CD4-positive, alpha-beta T cell treated with Interleukin-6 for 4 hours (primary cell): ENCODE data around the gene MAST4.

Experiments used
- DNase-seq: peaks from one replicate; pipeline ENCODE4 v3.0.0-alpha.2; 2020; ENCODE audit warnings: mixed read lengths

MAST4 gene

DNA sequence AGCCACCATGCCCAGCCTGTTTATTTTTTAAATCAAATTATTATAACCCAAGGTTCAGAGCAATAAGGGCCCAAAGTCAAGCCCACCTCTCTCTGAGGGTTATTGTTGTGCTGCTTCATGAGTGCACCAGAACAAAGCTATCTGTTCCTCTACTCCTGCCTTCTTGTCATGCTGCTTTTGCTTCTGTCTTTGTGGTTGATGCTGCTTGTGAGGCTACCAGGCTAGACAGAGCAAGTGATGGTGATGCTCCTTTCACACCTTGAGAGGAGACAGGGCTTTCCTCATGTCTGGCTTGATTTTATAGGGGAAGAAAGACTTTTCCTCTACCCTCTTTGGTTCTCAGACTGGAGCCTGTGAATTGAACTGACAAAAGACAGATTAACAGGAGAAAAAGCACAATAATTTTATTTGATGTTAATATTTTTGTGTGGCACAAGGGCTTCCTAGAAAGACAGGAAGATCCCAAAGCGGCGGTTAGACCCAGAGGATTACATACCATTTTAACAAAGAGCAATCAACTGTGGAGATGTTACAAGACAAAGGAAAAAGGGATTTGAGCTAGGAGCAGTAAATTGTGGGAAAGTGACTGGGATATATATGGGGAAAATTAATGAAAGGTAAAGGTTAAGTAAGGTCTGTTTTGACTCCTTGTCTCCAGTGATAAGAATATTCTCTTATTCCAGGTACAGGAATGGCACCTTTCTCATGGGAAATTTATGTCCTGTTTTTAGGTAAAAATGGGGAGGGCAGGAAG is 604.8 kb downstream of the MAST4 start:
- DNase-seq, result no peak

DNA sequence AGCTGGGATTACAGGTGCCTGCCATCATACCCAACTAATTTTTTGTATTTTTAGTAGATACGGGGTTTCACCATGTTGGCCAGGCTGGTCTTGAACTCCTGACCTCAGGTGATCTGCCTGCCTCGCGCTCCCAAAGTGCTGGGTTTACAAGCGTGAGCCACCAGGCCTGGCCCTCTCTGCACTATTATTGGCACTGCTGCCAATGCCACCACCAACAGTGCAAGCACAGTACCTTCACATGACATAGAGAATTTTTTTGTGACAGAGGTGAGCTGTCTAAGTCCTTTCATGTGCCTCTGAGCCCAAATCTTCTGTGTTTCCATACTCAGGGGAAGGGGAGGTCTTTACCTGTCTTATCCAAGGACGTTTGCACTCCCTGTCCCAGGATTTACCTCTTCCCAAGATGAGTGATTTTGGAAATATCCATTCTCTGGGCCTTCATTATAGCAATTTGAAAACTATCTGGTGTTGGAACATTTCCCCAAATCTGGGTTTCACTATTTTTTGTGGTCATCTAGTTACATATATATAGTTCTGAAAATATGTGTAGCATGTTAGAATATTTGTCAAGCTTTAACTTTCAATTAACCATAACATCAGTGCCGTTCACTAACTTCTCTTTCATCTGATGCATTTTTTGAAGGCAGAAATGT is 605.8 kb downstream of the MAST4 start:
- no peak for DNase-seq

DNA sequence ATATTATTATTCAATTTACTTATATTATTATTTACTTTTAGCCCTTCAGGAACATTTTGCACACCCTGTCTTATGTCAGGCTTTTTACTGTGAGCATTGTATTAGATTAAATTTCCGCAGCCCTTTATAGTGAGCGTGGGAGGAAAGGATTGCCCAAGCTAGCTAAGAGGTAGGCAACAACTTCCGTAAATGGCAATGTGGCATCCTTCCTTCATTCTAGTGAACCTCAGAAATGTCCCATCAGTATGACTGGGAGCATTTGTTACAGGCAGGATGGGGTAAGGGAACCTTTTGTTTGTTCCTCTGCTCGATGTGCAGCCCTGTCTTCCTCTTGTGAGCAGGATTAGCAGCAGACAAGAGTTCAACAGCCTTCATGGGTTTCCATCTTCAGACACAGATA is 606.6 kb downstream of the MAST4 start:
- peak; percentile 33 for DNase-seq

DNA sequence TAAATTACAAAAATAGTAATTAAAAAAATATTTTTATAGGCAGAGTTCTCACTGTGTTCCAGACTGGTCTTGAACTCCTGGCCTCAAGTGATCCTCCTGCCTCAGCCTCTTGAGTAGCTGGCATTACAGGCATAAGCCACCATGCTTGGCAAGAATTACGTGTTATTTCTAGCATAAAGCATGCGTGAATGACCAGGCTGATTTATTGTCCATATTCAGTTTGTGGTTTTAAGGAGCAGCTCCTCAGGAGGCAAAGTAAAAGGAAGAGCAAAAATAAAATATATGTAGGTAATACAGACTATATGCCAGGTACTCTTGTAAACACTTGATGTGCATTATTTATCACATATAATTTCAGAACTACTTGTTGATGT is 607.5 kb downstream of the MAST4 start:
- no peak for DNase-seq

DNA sequence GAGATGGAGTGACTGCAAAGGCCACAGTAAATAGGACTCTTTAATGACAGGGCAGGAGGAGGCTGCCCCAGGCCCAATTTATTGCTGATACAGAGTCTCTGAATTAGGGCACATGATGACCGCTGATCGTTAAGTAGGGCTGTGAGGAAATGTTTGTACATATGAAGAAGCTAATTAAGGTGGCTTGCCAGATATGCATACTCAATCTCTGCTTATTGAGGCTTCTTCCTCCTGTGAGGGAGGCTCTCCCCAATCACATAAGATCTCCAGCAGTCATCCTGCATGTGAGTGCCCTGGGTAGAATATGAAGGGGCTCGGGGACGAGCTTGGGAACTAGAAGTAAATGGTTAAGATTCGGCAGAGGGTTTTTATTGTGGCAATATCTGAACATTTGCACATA is 608.6 kb downstream of the MAST4 start:
- DNase-seq, result no peak

DNA sequence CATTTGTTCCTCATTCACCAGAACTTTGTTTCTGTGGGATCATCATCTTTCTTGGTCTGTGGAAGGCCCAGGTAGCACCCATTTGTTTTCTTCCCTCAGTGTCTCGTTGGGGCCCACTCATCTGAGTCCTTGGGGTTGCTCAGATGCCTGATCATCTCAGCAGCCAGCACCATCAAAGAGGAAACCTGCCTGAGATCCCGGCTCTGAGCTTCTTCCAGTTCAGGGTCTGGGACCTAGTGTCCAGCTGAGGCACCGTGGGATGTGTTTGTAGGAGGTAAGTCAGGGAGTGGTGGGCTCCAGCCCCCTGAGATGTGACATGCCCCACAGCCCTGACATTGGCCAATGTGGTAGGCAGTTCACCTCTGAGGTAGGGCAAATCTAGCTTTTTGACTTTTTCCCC is 609.8 kb downstream of the MAST4 start:
- no peak for DNase-seq

DNA sequence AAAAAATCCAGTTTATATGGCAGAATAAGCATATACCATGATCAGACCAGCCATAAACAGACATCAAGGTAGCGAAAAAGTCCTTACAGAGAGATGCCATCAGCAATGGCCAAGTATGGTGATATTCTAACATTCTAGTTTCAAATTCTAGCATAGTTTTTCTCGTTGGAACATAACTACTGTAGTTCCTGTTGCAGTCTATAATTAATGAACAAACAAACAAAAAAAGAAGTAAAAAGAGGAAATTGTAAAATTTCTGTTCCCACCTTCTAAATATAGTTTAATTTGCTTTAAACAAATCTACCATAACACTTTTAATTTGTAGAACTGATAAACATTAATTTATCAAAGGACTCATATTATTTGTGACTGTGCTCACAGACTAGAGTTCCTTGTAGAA is 610.3 kb downstream of the MAST4 start:
- DNase-seq, result no peak

DNA sequence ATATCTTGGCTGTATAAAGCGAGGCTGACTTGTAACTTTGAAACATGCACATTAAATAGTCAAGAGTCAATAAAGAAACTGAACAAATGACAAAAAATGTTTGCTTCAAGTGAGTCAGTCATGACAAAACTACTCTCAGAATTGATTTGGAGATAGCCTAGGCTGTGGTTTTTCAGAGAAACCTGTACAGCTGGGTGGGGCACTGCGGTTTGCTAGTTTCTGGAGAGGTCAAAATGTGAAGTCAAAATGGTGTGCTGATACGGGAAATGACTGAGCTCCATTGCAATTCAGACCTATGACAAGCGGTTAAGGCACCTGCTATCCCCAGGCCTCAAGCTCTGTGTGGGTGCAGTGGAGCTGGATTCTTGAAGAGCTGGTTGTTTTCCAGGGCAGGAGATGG is 610.7 kb downstream of the MAST4 start:
- DNase-seq, result peak; percentile 90

DNA sequence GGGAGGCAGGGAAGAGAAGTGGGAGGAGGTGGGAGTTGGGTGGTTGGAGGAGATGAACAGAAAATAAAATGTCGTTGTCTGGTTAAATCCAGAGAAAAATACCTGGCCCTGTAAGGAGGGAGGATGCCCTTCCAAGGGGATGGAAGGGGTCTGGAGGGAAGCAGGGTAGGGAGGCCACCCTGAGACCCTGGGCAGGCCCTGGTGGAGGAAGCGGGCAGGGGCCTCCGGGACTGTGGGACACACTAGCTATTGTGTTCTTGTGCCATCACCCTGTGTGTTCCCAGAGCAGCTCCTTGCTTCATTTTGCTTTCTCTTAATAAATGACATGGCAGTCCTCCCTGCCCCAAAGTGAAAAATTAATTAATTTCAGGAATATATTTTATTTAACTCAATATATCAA is 612.2 kb downstream of the MAST4 start:
- no peak for DNase-seq

DNA sequence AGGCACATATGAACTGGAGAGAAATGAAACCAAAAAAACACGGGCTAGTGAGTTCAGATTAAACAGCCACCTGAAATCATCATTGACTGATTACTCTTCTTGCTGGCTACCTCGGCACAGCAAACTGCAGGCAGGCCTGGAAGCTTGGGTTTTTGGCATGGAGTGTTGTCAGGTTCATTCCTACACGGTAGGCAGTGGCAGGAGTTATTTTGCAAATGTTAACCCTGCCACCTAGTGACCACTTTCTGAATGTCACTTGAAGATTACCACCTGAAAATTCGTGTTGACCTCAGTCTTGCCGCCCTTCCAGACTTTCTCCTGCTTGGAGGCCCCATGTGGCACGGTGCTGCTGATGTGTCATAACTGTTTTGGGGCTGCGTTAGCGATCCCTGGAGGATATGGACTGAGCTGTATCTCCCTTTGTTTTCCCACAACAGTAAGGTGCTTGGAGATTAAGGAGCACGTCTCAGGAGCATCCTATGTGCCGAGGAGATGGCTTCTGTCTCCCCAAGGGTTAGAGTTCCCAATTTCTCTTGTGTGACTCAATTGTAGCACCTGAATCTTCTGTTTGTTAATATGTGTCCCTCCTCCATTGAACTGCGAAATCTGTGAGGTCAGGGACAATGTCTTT is 613.1 kb downstream of the MAST4 start:
- peak; percentile 75 for DNase-seq

DNA sequence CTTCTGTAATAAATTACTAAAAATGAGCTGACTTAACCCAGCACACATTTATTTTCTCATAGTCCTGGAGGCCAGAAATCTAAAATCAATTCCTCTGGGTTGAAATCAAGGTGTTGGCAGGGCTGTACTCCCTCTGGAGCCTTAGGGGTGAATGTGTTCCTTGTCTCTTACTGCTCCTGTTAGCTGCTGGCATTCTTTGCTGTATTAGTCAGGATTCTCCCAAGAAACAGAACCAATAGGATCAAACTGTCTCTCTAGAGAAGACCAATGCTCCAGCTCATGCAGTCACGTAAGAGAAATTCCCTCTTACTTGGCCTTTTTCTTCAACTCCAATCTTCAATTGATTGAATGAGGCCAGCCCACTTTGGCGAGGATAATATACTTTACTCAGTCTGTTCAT is 615.7 kb downstream of the MAST4 start:
- no peak for DNase-seq

DNA sequence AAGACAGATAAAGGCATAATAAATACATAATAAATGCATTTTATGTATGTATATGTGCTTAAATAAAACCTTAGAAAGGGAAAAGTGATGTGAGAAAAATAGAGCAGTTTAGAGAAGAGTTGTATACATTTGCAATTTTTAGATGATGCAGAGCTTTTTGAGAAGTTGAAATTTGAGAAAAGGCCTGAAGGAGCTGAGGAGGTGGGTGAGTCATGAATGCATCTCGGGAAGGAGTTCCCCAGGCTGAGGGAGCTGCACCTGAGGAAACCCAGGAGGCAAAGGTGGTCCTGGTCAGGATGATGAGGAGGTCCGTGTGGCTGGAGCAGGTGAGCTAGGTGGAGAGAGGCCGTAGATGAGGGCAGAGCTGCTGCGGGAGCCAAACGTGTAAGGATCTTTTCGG is 617.8 kb downstream of the MAST4 start:
- DNase-seq, result no peak

DNA sequence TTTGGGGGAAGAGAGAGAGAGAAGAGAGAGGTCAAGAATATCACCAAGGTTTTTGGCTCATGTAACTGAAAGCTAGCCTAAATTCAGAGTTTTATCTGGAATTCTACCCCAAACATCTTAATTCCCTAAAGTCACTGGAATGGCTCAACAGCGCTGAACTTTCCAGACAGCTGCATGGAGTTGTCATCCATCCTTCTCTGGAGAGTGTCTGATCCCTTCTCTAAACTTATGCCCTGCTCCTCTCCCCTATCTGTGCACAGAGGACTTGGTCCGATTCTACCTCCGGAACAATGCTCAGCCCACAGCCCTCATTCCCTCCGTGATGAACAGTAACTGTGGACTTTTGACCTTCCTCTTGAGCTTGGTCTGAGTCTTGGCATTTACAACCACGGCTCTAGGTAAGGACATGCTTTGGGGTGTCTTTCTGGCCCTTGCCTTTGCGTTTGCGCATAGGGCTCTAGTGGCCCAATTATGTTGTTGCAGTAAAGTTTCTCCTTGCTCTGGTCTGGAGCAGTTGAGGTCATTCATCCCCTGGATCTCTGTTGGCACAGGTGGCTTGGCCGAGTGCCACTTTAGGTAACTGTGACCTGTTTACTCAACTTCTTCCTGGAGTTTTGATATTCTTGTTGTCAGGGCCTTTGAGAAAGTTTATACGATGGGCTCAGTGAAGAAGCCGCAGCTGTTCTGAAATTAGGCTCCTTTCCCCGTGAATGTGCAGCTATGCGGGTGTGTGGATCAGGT is 618.7 kb downstream of the MAST4 start:
- DNase-seq, result no peak

DNA sequence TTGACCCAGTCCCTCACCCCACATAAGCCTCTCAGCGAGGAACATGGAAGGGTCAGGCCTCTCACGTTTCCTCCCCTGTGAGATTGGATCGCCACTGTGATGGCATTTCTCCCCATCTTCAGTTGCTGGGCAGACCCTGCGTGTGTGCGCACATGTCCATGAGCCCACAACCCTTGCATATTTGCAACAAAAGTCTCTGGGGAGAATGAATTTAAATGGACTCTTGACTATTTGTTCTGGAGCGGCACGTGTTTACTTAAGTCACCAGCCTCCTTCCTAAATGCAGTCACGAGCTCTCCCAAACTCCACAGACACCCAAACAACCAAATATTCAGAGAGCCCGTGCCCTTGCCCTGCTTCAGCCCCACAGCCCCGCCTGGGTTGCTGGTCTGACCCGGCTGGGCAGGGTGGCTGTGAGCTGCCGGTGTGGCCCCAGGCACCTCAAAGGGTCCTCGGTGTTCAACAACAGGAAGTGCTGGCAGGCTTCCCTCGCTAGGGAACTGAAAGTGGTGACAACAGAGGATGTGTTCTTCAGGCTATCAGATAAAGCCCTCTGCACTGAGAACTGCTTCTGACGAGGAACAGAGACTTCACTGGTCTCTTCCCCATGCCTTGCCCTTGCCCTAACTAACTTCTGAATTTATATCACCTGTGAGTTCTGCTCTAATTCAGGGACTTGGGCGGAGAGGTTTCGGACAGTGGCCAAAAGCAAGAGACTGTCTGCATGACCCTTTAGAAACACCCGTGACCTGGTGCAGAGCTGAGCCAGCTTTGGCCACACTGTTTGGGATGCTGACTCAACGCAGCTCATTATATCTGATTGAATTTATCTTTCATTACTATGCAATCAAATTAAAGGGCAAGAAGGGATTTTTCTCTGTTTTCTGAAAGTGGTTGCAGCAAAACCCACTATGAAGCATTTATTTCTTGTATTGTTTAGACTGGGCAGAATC is 619.6 kb downstream of the MAST4 start:
- peak; percentile 87 for DNase-seq

DNA sequence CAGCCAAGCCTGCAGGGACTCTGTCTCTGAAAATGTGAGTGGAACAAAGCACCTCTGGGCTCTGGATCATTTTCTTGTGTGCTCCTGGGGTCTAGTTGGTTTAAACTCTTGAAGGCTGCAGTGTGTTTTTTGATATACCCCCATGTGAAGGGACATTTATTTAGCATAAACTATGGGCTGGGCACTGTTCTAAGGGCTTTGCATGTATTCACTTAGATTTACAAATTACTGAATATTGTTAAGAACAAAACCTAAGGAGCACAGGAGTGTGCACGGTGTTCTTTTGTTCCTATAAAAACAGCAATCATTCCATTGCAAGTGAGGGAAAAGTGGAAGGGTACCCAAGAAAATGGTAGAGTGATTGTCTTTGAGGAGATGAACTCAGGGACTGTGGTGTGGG is 620.4 kb downstream of the MAST4 start:
- peak; percentile 26 for DNase-seq
